GM12801 (cell line): ENCODE results near the gene NLRC3.

ENCODE experiments used
- TF ChIP-seq, protein P1 (sequence below): IDR thresholded peaks from one replicate; pipeline ENCODE4 v1.5.1; 2011; ENCODE audit warnings: control low read depth; ENCODE audit not compliant: insufficient read length; ENCODE audit errors: extremely low read depth

NLRC3 gene

DNA sequence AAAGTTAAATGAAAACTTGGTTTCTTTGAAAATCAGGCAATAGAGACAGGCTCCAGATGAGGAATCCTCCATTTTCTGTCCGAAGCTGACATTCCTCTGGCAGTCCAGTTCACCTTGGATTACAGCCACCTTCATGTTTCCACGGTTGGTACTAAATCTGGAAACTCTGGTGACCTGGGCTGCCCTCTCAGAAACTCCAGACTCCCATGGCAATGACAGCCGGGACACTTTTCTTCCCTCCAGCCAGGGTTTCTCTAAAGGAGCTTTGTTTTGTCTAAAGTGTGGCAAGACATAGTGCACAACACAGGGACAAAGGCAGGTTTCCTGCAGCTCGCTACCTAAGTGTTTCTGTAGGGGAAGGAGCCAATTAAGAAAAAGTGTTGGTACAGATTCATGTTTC is 40.4 kb downstream of the NLRC3 start:
- TF ChIP-seq, protein P1, sequence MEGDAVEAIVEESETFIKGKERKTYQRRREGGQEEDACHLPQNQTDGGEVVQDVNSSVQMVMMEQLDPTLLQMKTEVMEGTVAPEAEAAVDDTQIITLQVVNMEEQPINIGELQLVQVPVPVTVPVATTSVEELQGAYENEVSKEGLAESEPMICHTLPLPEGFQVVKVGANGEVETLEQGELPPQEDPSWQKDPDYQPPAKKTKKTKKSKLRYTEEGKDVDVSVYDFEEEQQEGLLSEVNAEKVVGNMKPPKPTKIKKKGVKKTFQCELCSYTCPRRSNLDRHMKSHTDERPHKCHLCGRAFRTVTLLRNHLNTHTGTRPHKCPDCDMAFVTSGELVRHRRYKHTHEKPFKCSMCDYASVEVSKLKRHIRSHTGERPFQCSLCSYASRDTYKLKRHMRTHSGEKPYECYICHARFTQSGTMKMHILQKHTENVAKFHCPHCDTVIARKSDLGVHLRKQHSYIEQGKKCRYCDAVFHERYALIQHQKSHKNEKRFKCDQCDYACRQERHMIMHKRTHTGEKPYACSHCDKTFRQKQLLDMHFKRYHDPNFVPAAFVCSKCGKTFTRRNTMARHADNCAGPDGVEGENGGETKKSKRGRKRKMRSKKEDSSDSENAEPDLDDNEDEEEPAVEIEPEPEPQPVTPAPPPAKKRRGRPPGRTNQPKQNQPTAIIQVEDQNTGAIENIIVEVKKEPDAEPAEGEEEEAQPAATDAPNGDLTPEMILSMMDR = no peak

DNA sequence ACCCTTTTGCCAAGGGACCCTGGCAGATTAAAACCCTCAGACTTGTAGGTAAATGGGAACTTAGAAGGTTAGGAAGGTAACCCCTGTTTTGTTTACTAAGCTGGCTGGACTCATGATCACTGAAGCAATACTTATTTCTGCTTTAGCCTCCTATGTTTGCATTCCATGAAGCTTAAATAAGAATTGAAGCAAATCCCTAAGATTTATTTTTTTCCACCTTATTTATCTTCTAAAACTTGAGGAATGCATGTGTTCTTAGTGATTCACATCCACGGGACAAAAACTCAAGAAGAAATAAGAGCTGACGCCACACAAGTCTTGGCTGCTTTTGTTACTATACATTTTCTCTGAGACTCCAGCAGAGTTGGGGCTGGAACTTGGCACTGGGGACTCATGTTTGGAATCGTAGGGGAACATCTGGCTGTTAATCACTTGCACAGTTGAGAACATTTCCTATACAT is 40.9 kb downstream of the NLRC3 start:
- TF ChIP-seq, protein P1 = no peak

- TF ChIP-seq, protein P1 = no peak
These were observed 43.1 kb downstream of the NLRC3 start for GRCh38 chr16:3534126-3534525.

- TF ChIP-seq, protein P1 = no peak
These were observed 44.5 kb downstream of the NLRC3 start for GRCh38 chr16:3532741-3533140.

GRCh38 chr16:3530371-3530914 is 46.8 kb downstream of the NLRC3 start:
- TF ChIP-seq, protein P1 = no peak

DNA sequence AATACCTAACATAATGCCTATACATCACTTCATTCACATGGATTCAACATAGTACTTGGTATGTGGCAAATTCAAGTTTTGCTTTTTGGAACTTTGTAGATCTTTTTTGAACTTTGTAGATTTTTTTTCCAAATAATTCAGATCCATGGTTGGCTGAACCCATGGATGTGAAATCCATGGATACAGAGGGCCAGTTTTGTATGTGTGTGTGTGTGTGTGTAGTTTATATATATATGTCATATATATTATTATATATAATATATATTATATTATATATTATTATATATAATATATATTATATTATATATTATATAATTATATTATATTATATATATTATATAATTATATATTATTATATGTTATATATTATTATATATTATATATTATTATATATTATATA is 48.0 kb downstream of the NLRC3 start:
- TF ChIP-seq, protein P1 = no peak

- TF ChIP-seq, protein P1 = no peak
These were observed 48.8 kb downstream of the NLRC3 start for GRCh38 chr16:3528406-3528805.
